Body of pancreas (tissue), 4 donors: ENCODE results near the gene GPLD1. TPM values are rescaled to one million over a fixed set of nuclear protein-coding genes. Genes with fewer than 3 reads are reported as not detected.
"Not testable (repeated sequence)": the region's sequence is repeated elsewhere in the genome, so short reads cannot be mapped to it uniquely, and the experiment has no call there.

ENCODE experiments used
- ATAC-seq: fragments of 150-250 bp; one replicate; pipeline ENCODE4 v1.9.1; 2016
- DNase-seq, 4 donors: peaks; one replicate each; pipeline ENCODE4 v3.0.0-alpha.2; 2019
- H3K27ac ChIP-seq, 4 donors: fragments of 200-600 bp; sonication (generic); 1 replicate in 3 of 4; 2 replicates in 1 of 4; pipeline versions ENCODE4 v1.5.1 to v1.6.1; 2016 to 2019; ENCODE audit warnings: mild to moderate bottlenecking in 1 of 4, mixed read lengths in 1 of 4, moderate library complexity in 1 of 4
- H3K27me3 ChIP-seq, 2 donors: fragments of 200-600 bp; sonication (generic); one replicate each; pipeline ENCODE4 v1.6.0; 2016; ENCODE audit warnings: mild to moderate bottlenecking in 1 of 2
- H3K36me3 ChIP-seq, 2 donors: fragments of 200-600 bp; sonication (generic); replicated peaks in 1 of 2; 2 replicates each; pipeline ENCODE4 v1.5.1; 2016; ENCODE audit warnings: low read depth in 2 of 2; ENCODE audit not compliant: insufficient read depth in 1 of 2
- H3K4me1 ChIP-seq: fragments of 200-600 bp; sonication (generic); one replicate; pipeline ENCODE4 v1.6.0; 2016
- H3K4me3 ChIP-seq, 2 donors: fragments of 200-600 bp; sonication (generic); 1 replicate in 1 of 2; 2 replicates in 1 of 2; pipeline ENCODE4 v1.5.1; 2016 to 2019
- H3K9me3 ChIP-seq, 3 donors: fragments of 200-600 bp; sonication (generic); 1 replicate in 2 of 3; 2 replicates in 1 of 3; pipeline ENCODE4 v1.5.1; 2016
- CTCF ChIP-seq, 7 experiments: fragments of 450-650 bp in 4 of 7; fragments of 200-600 bp in 3 of 7; sonication (generic) in 3 of 7; IDR thresholded peaks; one replicate each; pipeline ENCODE4 v1.5.1; 2016 to 2019; ENCODE audit warnings: antibody characterized with exemption in 7 of 7
- POLR2A ChIP-seq, 3 donors: fragments of 450-650 bp; IDR thresholded peaks; one replicate each; pipeline ENCODE4 v1.6.1; 2016; ENCODE audit warnings: antibody characterized with exemption in 3 of 3, mild to moderate bottlenecking in 2 of 3
- WGBS, 2 donors: methylation state at CpG; one replicate each; pipeline ENCODE4 v1.1.5; 2017; 5-methylcytosine and 5-hydroxymethylcytosine counted together
- intact Hi-C: fragments of 100-400 bp; cut with DNase I; formaldehyde crosslinking; loops from one replicate; pipeline ENCODE4 v1.15.1; 2023
- total RNA-seq, 2 donors: library from RNA; depleted of rRNA; stranded (reverse); fragments of >200 nt; gene quantifications; one replicate each; pipeline ENCODE4 v1.1.0, GENCODE V29; 2016

GPLD1 gene
- total RNA-seq, 2 donors from 2014 or later: 0.66 to 2.6 TPM

- Histone ChIP-seq H3K9me3 (no peaks in the 10 kb centered on the region), H3K27ac (no peak overlapping the region), H3K4me1 (no peaks in the 10 kb centered on the region), H3K36me3 (peaks cover 0 to 42% of the 10 kb centered on the region in 2 donors), H3K27me3 (no peaks in the 10 kb centered on the region), H3K4me3 (no peak overlapping the region)
- no peak for TF ChIP-seq POLR2A (IDR thresholded peaks at IDR 0.05)
- no peak for TF ChIP-seq CTCF (IDR thresholded peaks at IDR 0.05)
- DNase-seq (no peak), ATAC-seq (no peak)
- WGBS, 2 donors: 94 to 97% methylated on average over 4 of the region's 4 CpGs
- intact Hi-C loops: no loop called here
Observed at GRCh38 chr6:24415753-24416152, 73.6 kb downstream of the GPLD1 start.

- ATAC-seq, intact Hi-C loops, H3K4me3 ChIP-seq, H3K27me3 ChIP-seq, DNase-seq, H3K27ac ChIP-seq, H3K9me3 ChIP-seq, H3K4me1 ChIP-seq: not testable (repeated sequence)
- WGBS, 2 donors: 95 to 96% methylated on average over 15 of the region's 15 CpGs
- H3K36me3 ChIP-seq: peaks cover 0 to 36% of the 10 kb centered on the region in 2 donors
Observed at GRCh38 chr6:24414531-24414930, 74.8 kb downstream of the GPLD1 start.

GRCh38 chr6:24412294-24412693 is 77.1 kb downstream of the GPLD1 start:
- intact Hi-C loops: no loop called here
- Histone ChIP-seq H3K36me3 (peaks cover 0 to 24% of the 10 kb centered on the region in 2 donors), H3K27ac (no peak overlapping the region), H3K27me3 (no peaks in the 10 kb centered on the region), H3K4me3 (no peak overlapping the region), H3K9me3 (no peaks in the 10 kb centered on the region), H3K4me1 (no peaks in the 10 kb centered on the region)
- TF ChIP-seq POLR2A (IDR thresholded peaks at IDR 0.05) (no peak), CTCF (IDR thresholded peaks at IDR 0.05) (no peak)
- WGBS, 2 donors: 95 to 97% methylated on average over 4 of the region's 4 CpGs
- no peak for DNase-seq
- ATAC-seq: no peak

- DNase-seq (no peak), ATAC-seq (no peak)
- no peak overlapping the region for H3K4me3 ChIP-seq
- no peaks in the 10 kb centered on the region for H3K27me3 ChIP-seq
- 88 to 98% methylated on average over 3 of the region's 3 CpGs for WGBS, 2 donors
- H3K36me3 ChIP-seq: peaks cover 0 to 17% of the 10 kb centered on the region in 2 donors
- no peaks in the 10 kb centered on the region for H3K9me3 ChIP-seq
- H3K4me1 ChIP-seq: no peaks in the 10 kb centered on the region
- intact Hi-C loops: no loop called here
- no peak for TF ChIP-seq CTCF (IDR thresholded peaks at IDR 0.05)
- TF ChIP-seq POLR2A (IDR thresholded peaks at IDR 0.05): no peak
- H3K27ac ChIP-seq: no peak overlapping the region
Observed at GRCh38 chr6:24410622-24411021, 78.8 kb downstream of the GPLD1 start.

- 74 to 76% methylated on average over 2 of the region's 2 CpGs for WGBS, 2 donors
- DNase-seq (no peak), ATAC-seq (no peak)
- Histone ChIP-seq H3K27ac (no peak overlapping the region), H3K36me3 (peaks cover 0 to 13% of the 10 kb centered on the region in 2 donors), H3K4me3 (no peak overlapping the region), H3K9me3 (no peaks in the 10 kb centered on the region), H3K4me1 (peaks cover 6% of the 10 kb centered on the region), H3K27me3 (no peaks in the 10 kb centered on the region)
- intact Hi-C loops: no loop called here
- no peak for TF ChIP-seq CTCF (IDR thresholded peaks at IDR 0.05)
- TF ChIP-seq POLR2A (IDR thresholded peaks at IDR 0.05): no peak
Observed at GRCh38 chr6:24408719-24409410, 80.5 kb downstream of the GPLD1 start.
